ENCODE data around the gene DRC7.

GRCh38 chr16:57743886-57744641 lies 49.5 kb downstream of the DRC7 start:
- TF ChIP-seq CTCF (IDR thresholded peaks at IDR 0.05) = no peak
- TF ChIP-seq ZFX (IDR thresholded peaks at IDR 0.05; ENCODE audit: borderline replicate concordance) = no peak

Measured in 22Rv1 (cell line).